ENCODE results near the gene TBC1D22A.

Gene TBC1D22A

GRCh38 chr22:47176573-47177333, 414.3 kb downstream of the TBC1D22A start:
- Histone ChIP-seq H3K4me1 (peaks cover 0 to 6% (median 2%) of the 10 kb centered on the region in 10 experiments; a peak in 6 of 20 replicates), H3K27me3 (no peaks in the 10 kb centered on the region), H3K27ac (no peak overlapping the region), H3K4me2 (no peak overlapping the region), H4K20me1 (peaks cover 0 to 17% (median 0%) of the 10 kb centered on the region in 11 experiments; a peak in 8 of 22 replicates), H3K36me3 (peaks cover 3 to 39% (median 21%) of the 10 kb centered on the region in 11 experiments; a peak in 15 of 22 replicates), H3K9me3 (replicated peaks in 1 of 11) (no peaks in the 10 kb centered on the region), H3K9ac (no peak overlapping the region), H3K4me3 (no peak overlapping the region)
- no peak for TF ChIP-seq Cebpa-rat (IDR thresholded peaks at IDR 0.05)

GRCh38 chr22:47177334-47177815, 414.9 kb downstream of the TBC1D22A start:
- Histone ChIP-seq H3K27me3 (no peaks in the 10 kb centered on the region), H3K27ac (no peak overlapping the region), H3K9me3 (replicated peaks in 1 of 11) (no peaks in the 10 kb centered on the region), H4K20me1 (peaks cover 0 to 17% (median 0%) of the 10 kb centered on the region in 11 experiments; a peak in 7 of 22 replicates), H3K9ac (no peak overlapping the region), H3K4me3 (no peak overlapping the region), H3K36me3 (peaks cover 3 to 39% (median 21%) of the 10 kb centered on the region in 11 experiments; a peak in 15 of 22 replicates), H3K4me1 (peaks cover 0 to 6% (median 2%) of the 10 kb centered on the region in 10 experiments; a peak in 6 of 20 replicates), H3K4me2 (no peak overlapping the region)
- no peak for TF ChIP-seq Cebpa-rat (IDR thresholded peaks at IDR 0.05)

- H3K4me1 ChIP-seq = peaks cover 0 to 6% (median 2%) of the 10 kb centered on the region in 10 experiments; a peak in 6 of 20 replicates
- no peak overlapping the region for H3K4me2 ChIP-seq
- no peak overlapping the region for H3K9ac ChIP-seq
- H4K20me1 ChIP-seq = peaks cover 0 to 10% (median 0%) of the 10 kb centered on the region in 11 experiments; a peak in 4 of 22 replicates
- no peak overlapping the region for H3K27ac ChIP-seq
- no peak for TF ChIP-seq Cebpa-rat (IDR thresholded peaks at IDR 0.05)
- H3K4me3 ChIP-seq = no peak overlapping the region
- H3K9me3 ChIP-seq (replicated peaks in 1 of 11) = 0 out of 22 replicates have a peak, but pooled peaks cover 0 to 6% (median 0%) of the 10 kb centered on the region in 11 experiments
- H3K36me3 ChIP-seq = peaks cover 3 to 37% (median 20%) of the 10 kb centered on the region in 11 experiments; a peak in 15 of 22 replicates
- no peaks in the 10 kb centered on the region for H3K27me3 ChIP-seq
These were observed 415.9 kb downstream of the TBC1D22A start for GRCh38 chr22:47178339-47178738.

- peaks cover 0 to 6% (median 2%) of the 10 kb centered on the region in 10 experiments; a peak in 6 of 20 replicates for H3K4me1 ChIP-seq
- H3K27me3 ChIP-seq = no peaks in the 10 kb centered on the region
- no peak overlapping the region for H3K9ac ChIP-seq
- H3K27ac ChIP-seq = no peak overlapping the region
- no peak overlapping the region for H3K4me3 ChIP-seq
- no peak for TF ChIP-seq Cebpa-rat (IDR thresholded peaks at IDR 0.05)
- H4K20me1 ChIP-seq = no peaks in the 10 kb centered on the region; a peak in 1 of 22 replicates
- peaks cover 0 to 29% (median 9%) of the 10 kb centered on the region in 11 experiments; a peak in 13 of 22 replicates for H3K9me3 ChIP-seq (replicated peaks in 1 of 11)
- H3K4me2 ChIP-seq = no peak overlapping the region
- peaks cover 0 to 12% (median 4%) of the 10 kb centered on the region in 11 experiments; a peak in 6 of 22 replicates for H3K36me3 ChIP-seq
These were observed 418.3 kb downstream of the TBC1D22A start for GRCh38 chr22:47180796-47181195.

- H3K9ac ChIP-seq = no peak overlapping the region
- peaks cover 0 to 38% (median 12%) of the 10 kb centered on the region in 11 experiments; a peak in 13 of 22 replicates for H3K9me3 ChIP-seq (replicated peaks in 1 of 11)
- H3K36me3 ChIP-seq = no peaks in the 10 kb centered on the region
- H3K27ac ChIP-seq = no peak overlapping the region
- no peak for TF ChIP-seq Cebpa-rat (IDR thresholded peaks at IDR 0.05)
- no peaks in the 10 kb centered on the region for H3K27me3 ChIP-seq
- no peak overlapping the region for H3K4me2 ChIP-seq
- no peak overlapping the region for H3K4me3 ChIP-seq
- no peaks in the 10 kb centered on the region; a peak in 2 of 22 replicates for H4K20me1 ChIP-seq
- no peaks in the 10 kb centered on the region for H3K4me1 ChIP-seq
These were observed 424.9 kb downstream of the TBC1D22A start for GRCh38 chr22:47187176-47187957.

- H3K27me3 ChIP-seq = no peaks in the 10 kb centered on the region
- H3K27ac ChIP-seq = no peak overlapping the region
- H4K20me1 ChIP-seq = no peaks in the 10 kb centered on the region; a peak in 2 of 22 replicates
- TF ChIP-seq Cebpa-rat (IDR thresholded peaks at IDR 0.05) = no peak
- no peak overlapping the region for H3K4me3 ChIP-seq
- H3K36me3 ChIP-seq = no peaks in the 10 kb centered on the region
- no peaks in the 10 kb centered on the region for H3K4me1 ChIP-seq
- peaks cover 0 to 31% (median 12%) of the 10 kb centered on the region in 11 experiments; a peak in 13 of 22 replicates for H3K9me3 ChIP-seq (replicated peaks in 1 of 11)
- H3K9ac ChIP-seq = no peak overlapping the region
- H3K4me2 ChIP-seq = no peak overlapping the region
These were observed 426.0 kb downstream of the TBC1D22A start for GRCh38 chr22:47188261-47189055.

GRCh38 chr22:47189056-47189916, 426.8 kb downstream of the TBC1D22A start:
- no peak overlapping the region for H3K27ac ChIP-seq
- H4K20me1 ChIP-seq = no peaks in the 10 kb centered on the region; a peak in 2 of 22 replicates
- no peak overlapping the region for H3K4me2 ChIP-seq
- no peak overlapping the region for H3K9ac ChIP-seq
- peaks cover 0 to 24% (median 12%) of the 10 kb centered on the region in 11 experiments; a peak in 13 of 22 replicates for H3K9me3 ChIP-seq (replicated peaks in 1 of 11)
- no peak overlapping the region for H3K4me3 ChIP-seq
- H3K36me3 ChIP-seq = no peaks in the 10 kb centered on the region
- H3K27me3 ChIP-seq = no peaks in the 10 kb centered on the region
- H3K4me1 ChIP-seq = no peaks in the 10 kb centered on the region
- TF ChIP-seq Cebpa-rat (IDR thresholded peaks at IDR 0.05) = no peak
